SJSA1 (cell line): ENCODE results near the gene GREB1. TPM values are rescaled to one million over a fixed set of nuclear protein-coding genes. Genes with fewer than 3 reads are reported as not detected.

ENCODE experiments used
- DNase-seq, 2 experiments: peaks; one replicate each; pipeline ENCODE4 v3.0.0-alpha.2; 2015 to 2020; ENCODE audit warnings: low spot score in 2 of 2, low read depth in 1 of 2
- H3K27ac ChIP-seq: fragments of 250-450 bp; sonication (Bioruptor Pico); 2 replicates; pipeline ENCODE4 v1.5.1; 2020; ENCODE audit warnings: mild to moderate bottlenecking, moderate library complexity
- H3K27me3 ChIP-seq: fragments of 250-450 bp; sonication (Bioruptor Pico); replicated peaks from 2 replicates; pipeline ENCODE4 v1.5.1; 2020; ENCODE audit warnings: mild to moderate bottlenecking, moderate library complexity
- H3K36me3 ChIP-seq: fragments of 250-450 bp; sonication (Bioruptor Pico); 2 replicates; pipeline ENCODE4 v1.5.1; 2020; ENCODE audit warnings: mild to moderate bottlenecking
- H3K4me1 ChIP-seq: fragments of 250-450 bp; sonication (Bioruptor Pico); replicated peaks from 2 replicates; pipeline ENCODE4 v1.6.1; 2021; ENCODE audit warnings: mild to moderate bottlenecking
- H3K4me3 ChIP-seq: fragments of 250-450 bp; sonication (Bioruptor Pico); 2 replicates; pipeline ENCODE4 v1.5.1; 2020; ENCODE audit warnings: mild to moderate bottlenecking
- H3K9me3 ChIP-seq: fragments of 250-450 bp; sonication (Bioruptor Pico); replicated peaks from 2 replicates; pipeline ENCODE4 v1.5.1; 2020; ENCODE audit warnings: mild to moderate bottlenecking
- total RNA-seq: library from RNA; depleted of rRNA; stranded (reverse); fragments of >200 nt; shearing (Covaris generic); gene quantifications from 2 replicates; pipeline ENCODE4 v1.2.3, GENCODE V29; 2014

The GREB1 gene
- total RNA-seq, 1 experiment from 2014 or later = not detected

GRCh38 chr2:11500702-11501303 is 33.0 kb upstream of the GREB1 start:
- Histone ChIP-seq H3K4me3 (no peak overlapping the region), H3K4me1 (no peaks in the 10 kb centered on the region), H3K36me3 (no peaks in the 10 kb centered on the region), H3K27ac (no peak overlapping the region), H3K9me3 (no peaks in the 10 kb centered on the region), H3K27me3 (no peaks in the 10 kb centered on the region; the same call in 1 of the 2 replicates)
- DNase-seq = no peak

GRCh38 chr2:11502740-11503292 is 31.0 kb upstream of the GREB1 start:
- Histone ChIP-seq H3K27ac (no peak overlapping the region), H3K4me1 (no peaks in the 10 kb centered on the region), H3K36me3 (no peaks in the 10 kb centered on the region), H3K4me3 (no peak overlapping the region), H3K9me3 (no peaks in the 10 kb centered on the region), H3K27me3 (no peaks in the 10 kb centered on the region; the same call in 1 of the 2 replicates)
- no peak for DNase-seq

- no peak for DNase-seq
- no peaks in the 10 kb centered on the region for H3K36me3 ChIP-seq
- H3K4me1 ChIP-seq = no peaks in the 10 kb centered on the region
- H3K4me3 ChIP-seq = no peak overlapping the region
- no peaks in the 10 kb centered on the region; the same call in 1 of the 2 replicates for H3K27me3 ChIP-seq
- no peaks in the 10 kb centered on the region for H3K9me3 ChIP-seq
- H3K27ac ChIP-seq = no peak overlapping the region
Observed at GRCh38 chr2:11503354-11503927, 30.4 kb upstream of the GREB1 start.

- H3K9me3 ChIP-seq = no peaks in the 10 kb centered on the region
- H3K27ac ChIP-seq = no peak overlapping the region
- no peaks in the 10 kb centered on the region for H3K36me3 ChIP-seq
- H3K27me3 ChIP-seq = 0 out of 2 replicates have a peak, but pooled peaks cover 4% of the 10 kb centered on the region
- DNase-seq = no peak
- H3K4me1 ChIP-seq = no peaks in the 10 kb centered on the region
- H3K4me3 ChIP-seq = no peak overlapping the region
Observed at GRCh38 chr2:11505652-11506610, 27.9 kb upstream of the GREB1 start.

GRCh38 chr2:11506611-11506969 is 27.3 kb upstream of the GREB1 start:
- H3K4me1 ChIP-seq = no peaks in the 10 kb centered on the region
- DNase-seq = no peak
- no peaks in the 10 kb centered on the region for H3K36me3 ChIP-seq
- H3K27me3 ChIP-seq = 0 out of 2 replicates have a peak, but pooled peaks cover 4% of the 10 kb centered on the region
- no peak overlapping the region for H3K27ac ChIP-seq
- H3K9me3 ChIP-seq = no peaks in the 10 kb centered on the region
- H3K4me3 ChIP-seq = no peak overlapping the region

GRCh38 chr2:11507517-11507916 is 26.3 kb upstream of the GREB1 start:
- Histone ChIP-seq H3K4me3 (no peak overlapping the region), H3K36me3 (no peaks in the 10 kb centered on the region), H3K4me1 (no peaks in the 10 kb centered on the region), H3K27ac (no peak overlapping the region), H3K27me3 (peaks cover 9% of the 10 kb centered on the region; the same call in 1 of the 2 replicates), H3K9me3 (no peaks in the 10 kb centered on the region)
- DNase-seq = no peak

- no peaks in the 10 kb centered on the region for H3K4me1 ChIP-seq
- H3K27ac ChIP-seq = no peak overlapping the region
- peaks cover 9% of the 10 kb centered on the region; the same call in 1 of the 2 replicates for H3K27me3 ChIP-seq
- H3K9me3 ChIP-seq = no peaks in the 10 kb centered on the region
- no peaks in the 10 kb centered on the region for H3K36me3 ChIP-seq
- no peak for DNase-seq
- H3K4me3 ChIP-seq = no peak overlapping the region
Observed at GRCh38 chr2:11508279-11508678, 25.6 kb upstream of the GREB1 start.

DNA sequence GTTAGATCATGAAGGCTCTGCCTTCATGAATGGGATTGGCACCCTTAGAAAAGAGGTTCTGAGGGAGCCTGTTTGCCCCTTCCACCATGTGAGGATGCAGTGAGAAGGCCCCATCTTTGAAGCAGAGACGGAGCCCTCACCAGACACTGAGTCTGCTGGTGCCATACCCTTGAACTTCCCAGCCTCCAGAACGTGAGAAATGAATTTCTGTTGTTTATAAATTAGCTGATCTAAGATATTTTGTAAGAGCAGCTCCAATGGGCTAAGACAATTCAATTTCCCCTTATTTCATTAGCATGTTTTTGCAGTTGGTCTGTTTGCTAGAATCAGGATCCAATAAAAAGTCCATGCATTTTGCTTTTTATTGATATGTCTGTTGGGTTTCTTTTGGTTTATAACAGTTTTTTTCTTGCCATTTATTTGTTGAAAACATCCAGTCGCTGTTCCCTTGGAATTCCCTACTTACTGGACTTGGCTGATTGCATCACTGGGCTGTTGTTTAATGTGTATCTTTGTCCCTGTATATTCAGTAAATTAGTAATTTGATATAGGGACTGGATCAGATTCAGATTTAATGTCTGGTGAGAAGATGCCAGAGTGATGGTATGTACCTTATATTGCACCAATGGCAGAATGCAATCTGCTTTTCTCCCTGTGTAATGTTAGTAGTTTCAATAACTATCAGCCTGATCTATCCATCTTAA is 24.0 kb upstream of the GREB1 start:
- Histone ChIP-seq H3K4me3 (no peak overlapping the region), H3K9me3 (no peaks in the 10 kb centered on the region), H3K4me1 (no peaks in the 10 kb centered on the region), H3K27me3 (peaks cover 9% of the 10 kb centered on the region; the same call in 1 of the 2 replicates), H3K27ac (no peak overlapping the region), H3K36me3 (no peaks in the 10 kb centered on the region)
- DNase-seq = no peak

DNA sequence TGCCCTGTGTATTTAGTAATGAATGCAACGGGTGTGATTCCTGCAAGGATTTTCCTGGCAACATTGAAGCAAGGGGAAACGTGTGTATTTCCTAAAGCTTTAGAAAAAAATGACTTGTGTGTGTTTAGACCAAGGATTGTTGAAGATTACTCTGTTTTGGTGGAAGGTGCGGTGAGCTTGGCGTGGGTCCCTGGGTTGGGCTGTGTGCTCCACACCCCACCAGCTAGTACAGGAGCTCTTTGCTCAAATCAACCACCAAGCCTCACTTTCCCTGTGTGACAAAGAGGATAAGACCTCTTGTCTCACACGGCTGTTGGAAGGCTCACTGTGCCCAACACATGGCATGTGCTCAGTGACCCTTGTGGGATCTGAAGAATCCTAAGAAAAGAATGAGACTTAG is 21.4 kb upstream of the GREB1 start:
- Histone ChIP-seq H3K9me3 (no peaks in the 10 kb centered on the region), H3K4me3 (no peak overlapping the region), H3K27ac (no peak overlapping the region), H3K27me3 (peaks cover 9% of the 10 kb centered on the region; the same call in 1 of the 2 replicates), H3K36me3 (no peaks in the 10 kb centered on the region), H3K4me1 (no peaks in the 10 kb centered on the region)
- DNase-seq = no peak

DNA sequence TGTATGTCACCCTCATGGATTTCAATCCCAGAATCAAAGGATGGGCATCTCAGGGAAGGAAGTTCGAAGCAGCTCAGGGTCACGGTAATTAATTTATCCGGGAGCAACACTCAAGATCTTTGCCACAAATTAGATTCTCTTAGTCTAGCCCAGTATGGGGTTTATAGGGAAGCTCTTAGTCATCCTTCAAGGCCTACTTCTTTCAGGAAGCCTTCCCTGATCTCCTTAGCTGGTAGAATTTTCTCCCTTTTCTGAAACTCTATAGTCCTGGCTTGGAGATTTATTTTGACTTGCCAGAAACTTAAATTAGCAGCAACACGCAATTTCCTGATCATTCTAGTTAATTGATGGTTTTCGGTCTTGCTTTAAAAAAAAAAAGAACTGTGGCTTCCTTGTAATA is 20.5 kb upstream of the GREB1 start:
- Histone ChIP-seq H3K4me3 (no peak overlapping the region), H3K36me3 (no peaks in the 10 kb centered on the region), H3K27me3 (peaks cover 9% of the 10 kb centered on the region; the same call in 1 of the 2 replicates), H3K27ac (no peak overlapping the region), H3K9me3 (no peaks in the 10 kb centered on the region), H3K4me1 (no peaks in the 10 kb centered on the region)
- DNase-seq = no peak

- H3K27me3 ChIP-seq = peaks cover 9% of the 10 kb centered on the region; the same call in 1 of the 2 replicates
- no peak for DNase-seq
Observed at GRCh38 chr2:11514081-11514730, 19.6 kb upstream of the GREB1 start.

GRCh38 chr2:11514904-11515303 is 18.9 kb upstream of the GREB1 start:
- H3K9me3 ChIP-seq = no peaks in the 10 kb centered on the region
- no peak for DNase-seq
- H3K27me3 ChIP-seq = peaks cover 9% of the 10 kb centered on the region; the same call in 1 of the 2 replicates
- no peak overlapping the region for H3K27ac ChIP-seq
- H3K4me3 ChIP-seq = no peak overlapping the region
- H3K36me3 ChIP-seq = no peaks in the 10 kb centered on the region
- H3K4me1 ChIP-seq = no peaks in the 10 kb centered on the region

More at GRCh38 chr2:11514081-11514730, 19.6 kb upstream of the GREB1 start:
- H3K9me3 ChIP-seq = no peaks in the 10 kb centered on the region
- H3K27ac ChIP-seq = no peak overlapping the region
- no peak overlapping the region for H3K4me3 ChIP-seq
- H3K36me3 ChIP-seq = no peaks in the 10 kb centered on the region
- H3K4me1 ChIP-seq = no peaks in the 10 kb centered on the region
